Panc1 (cell line): ENCODE results near the gene EP400. TPM values are rescaled to one million over a fixed set of nuclear protein-coding genes. Genes with fewer than 3 reads are reported as not detected.
"Not testable (repeated sequence)": the region's sequence is repeated elsewhere in the genome, so short reads cannot be mapped to it uniquely, and the experiment has no call there.

Experiments
- ATAC-seq: fragments of 200-7000 bp; cut with Tn5 transposase; 2 replicates; pipeline ENCODE4 v1.9.1; 2020; ENCODE audit warnings: mild to moderate bottlenecking, moderate library complexity
- BruUV-seq: library from RNA; stranded (reverse); fragments of 400-500 nt; replicated peaks from 2 replicates; lab custom pipeline; 2021; lab: Mats Ljungman, UMichigan
- CTCF ChIA-PET: fragments of 300-600 bp; sonication (Branson Sonifier 250); formaldehyde crosslinking; loops from one replicate; lab custom pipeline; 2022; ENCODE audit warnings: antibody characterized with exemption; lab: Charles Lee
- POLR2A ChIA-PET: fragments of 300-600 bp; sonication (Branson Sonifier 250); formaldehyde crosslinking; loops from one replicate; lab custom pipeline; 2022; ENCODE audit warnings: antibody characterized with exemption; lab: Charles Lee
- DNase-seq: peaks from one replicate; pipeline ENCODE4 v3.0.0-alpha.2; 2010; ENCODE audit warnings: low read depth, low spot score
- H3K27ac ChIP-seq: 2 replicates; pipeline ENCODE4 v1.5.1; 2011; ENCODE audit warnings: mild to moderate bottlenecking, low read length, inconsistent platforms
- H3K27me3 ChIP-seq: fragments of 200-500 bp; sonication (Bioruptor generic); 2 replicates; pipeline ENCODE4 v1.6.0; 2014; ENCODE audit warnings: low read length, inconsistent platforms; ENCODE audit not compliant: control insufficient read depth, insufficient read depth
- H3K36me3 ChIP-seq: fragments of 200-500 bp; sonication (Bioruptor generic); 2 replicates; pipeline ENCODE4 v1.5.1; 2014; ENCODE audit warnings: inconsistent platforms, mild to moderate bottlenecking, low read length, moderate library complexity; ENCODE audit not compliant: control insufficient read depth, insufficient read depth
- H3K4me1 ChIP-seq: 2 replicates; pipeline ENCODE4 v1.5.1; 2011; ENCODE audit warnings: inconsistent platforms, mild to moderate bottlenecking, low read length, moderate library complexity; ENCODE audit not compliant: control insufficient read depth, insufficient read depth
- H3K4me3 ChIP-seq, 2 experiments: 2 replicates each; pipeline ENCODE4 v1.5.1; 2011 to 2012; ENCODE audit warnings: low read depth in 2 of 2, low read length in 2 of 2, mild to moderate bottlenecking in 2 of 2, inconsistent platforms in 1 of 2, moderate library complexity in 1 of 2
- H3K9me3 ChIP-seq: fragments of 200-500 bp; sonication (Bioruptor generic); 2 replicates; pipeline ENCODE4 v1.5.1; 2014; ENCODE audit warnings: low read depth, mild to moderate bottlenecking, inconsistent platforms, low read length, moderate library complexity; ENCODE audit not compliant: control insufficient read depth, insufficient read depth
- POLR2AphosphoS5 ChIP-seq: IDR thresholded peaks from 2 replicates; pipeline ENCODE4 v1.6.1; 2012; ENCODE audit warnings: mild to moderate bottlenecking, low read depth, low read length, moderate library complexity
- SIN3A ChIP-seq: IDR thresholded peaks from 2 replicates; pipeline ENCODE4 v1.6.1; 2012; ENCODE audit warnings: low read depth, mild to moderate bottlenecking, low read length, moderate library complexity, borderline replicate concordance; ENCODE audit not compliant: insufficient read depth
- TCF7L2 ChIP-seq: IDR thresholded peaks from 2 replicates; pipeline ENCODE4 v1.6.1; 2011; ENCODE audit warnings: mild to moderate bottlenecking, low read depth, low read length, inconsistent platforms
- in situ Hi-C: cut with HindIII; loops from 2 replicates; pipeline ENCODE4 v1.10.0; 2016; ENCODE audit warnings: low sequenced_read_pairs, low pct_unique_long_range_greater_than_20kb
- intact Hi-C: fragments of 100-400 bp; cut with micrococcal nuclease; formaldehyde crosslinking; loops from one replicate; pipeline ENCODE4 v1.10.0; 2022; ENCODE audit not compliant: unreplicated experiment
- total RNA-seq: library from RNA; stranded (reverse); gene quantifications from one replicate; pipeline ENCODE4 v1.2.1, GENCODE V29; 2021; ENCODE audit not compliant: unreplicated experiment
- TF ChIP-seq, protein P1 (sequence below): fragments of 450-650 bp; IDR thresholded peaks from 2 replicates; pipeline ENCODE4 v1.5.1; 2017; ENCODE audit warnings: mild to moderate bottlenecking
- TF ChIP-seq, protein P2 (sequence below), 2 experiments: IDR thresholded peaks; 2 replicates each; pipeline ENCODE4 v1.6.1; 2011 to 2012; ENCODE audit warnings: low read depth in 2 of 2, control low read depth in 1 of 2, low read length in 1 of 2, mild to moderate bottlenecking in 1 of 2, moderate library complexity in 1 of 2; ENCODE audit not compliant: insufficient read depth in 1 of 2

The EP400 gene
- total RNA-seq, 1 experiment from 2014 or later = 59.4 TPM

DNA sequence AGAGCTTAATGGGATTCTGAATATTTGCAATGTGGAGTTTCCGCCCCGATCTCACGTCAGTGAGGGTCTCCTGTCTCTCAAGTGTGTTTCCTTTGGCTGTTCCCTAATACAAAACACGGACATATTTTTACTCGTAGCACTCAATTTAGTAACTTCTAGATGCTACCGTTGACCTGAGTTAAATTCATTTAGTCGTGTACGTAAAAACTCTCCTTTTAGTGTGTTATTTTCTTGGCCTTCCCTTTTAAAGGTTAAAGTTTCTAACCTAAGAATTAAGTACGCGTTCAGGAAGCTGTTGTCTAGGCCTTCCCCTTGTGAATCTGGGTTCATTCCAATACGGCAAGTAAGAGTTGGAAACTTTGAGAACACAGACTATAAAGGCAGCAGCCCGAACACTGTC is 130.0 kb downstream of the EP400 start:
- CTCF ChIA-PET = no interaction called here
- DNase-seq = no peak
- in situ Hi-C loops = no loop called here
- TF ChIP-seq TCF7L2 (no peak), SIN3A (no peak), POLR2AphosphoS5 (no peak)
- TF ChIP-seq, protein P1, sequence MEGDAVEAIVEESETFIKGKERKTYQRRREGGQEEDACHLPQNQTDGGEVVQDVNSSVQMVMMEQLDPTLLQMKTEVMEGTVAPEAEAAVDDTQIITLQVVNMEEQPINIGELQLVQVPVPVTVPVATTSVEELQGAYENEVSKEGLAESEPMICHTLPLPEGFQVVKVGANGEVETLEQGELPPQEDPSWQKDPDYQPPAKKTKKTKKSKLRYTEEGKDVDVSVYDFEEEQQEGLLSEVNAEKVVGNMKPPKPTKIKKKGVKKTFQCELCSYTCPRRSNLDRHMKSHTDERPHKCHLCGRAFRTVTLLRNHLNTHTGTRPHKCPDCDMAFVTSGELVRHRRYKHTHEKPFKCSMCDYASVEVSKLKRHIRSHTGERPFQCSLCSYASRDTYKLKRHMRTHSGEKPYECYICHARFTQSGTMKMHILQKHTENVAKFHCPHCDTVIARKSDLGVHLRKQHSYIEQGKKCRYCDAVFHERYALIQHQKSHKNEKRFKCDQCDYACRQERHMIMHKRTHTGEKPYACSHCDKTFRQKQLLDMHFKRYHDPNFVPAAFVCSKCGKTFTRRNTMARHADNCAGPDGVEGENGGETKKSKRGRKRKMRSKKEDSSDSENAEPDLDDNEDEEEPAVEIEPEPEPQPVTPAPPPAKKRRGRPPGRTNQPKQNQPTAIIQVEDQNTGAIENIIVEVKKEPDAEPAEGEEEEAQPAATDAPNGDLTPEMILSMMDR = no peak
- TF ChIP-seq, protein P2, sequence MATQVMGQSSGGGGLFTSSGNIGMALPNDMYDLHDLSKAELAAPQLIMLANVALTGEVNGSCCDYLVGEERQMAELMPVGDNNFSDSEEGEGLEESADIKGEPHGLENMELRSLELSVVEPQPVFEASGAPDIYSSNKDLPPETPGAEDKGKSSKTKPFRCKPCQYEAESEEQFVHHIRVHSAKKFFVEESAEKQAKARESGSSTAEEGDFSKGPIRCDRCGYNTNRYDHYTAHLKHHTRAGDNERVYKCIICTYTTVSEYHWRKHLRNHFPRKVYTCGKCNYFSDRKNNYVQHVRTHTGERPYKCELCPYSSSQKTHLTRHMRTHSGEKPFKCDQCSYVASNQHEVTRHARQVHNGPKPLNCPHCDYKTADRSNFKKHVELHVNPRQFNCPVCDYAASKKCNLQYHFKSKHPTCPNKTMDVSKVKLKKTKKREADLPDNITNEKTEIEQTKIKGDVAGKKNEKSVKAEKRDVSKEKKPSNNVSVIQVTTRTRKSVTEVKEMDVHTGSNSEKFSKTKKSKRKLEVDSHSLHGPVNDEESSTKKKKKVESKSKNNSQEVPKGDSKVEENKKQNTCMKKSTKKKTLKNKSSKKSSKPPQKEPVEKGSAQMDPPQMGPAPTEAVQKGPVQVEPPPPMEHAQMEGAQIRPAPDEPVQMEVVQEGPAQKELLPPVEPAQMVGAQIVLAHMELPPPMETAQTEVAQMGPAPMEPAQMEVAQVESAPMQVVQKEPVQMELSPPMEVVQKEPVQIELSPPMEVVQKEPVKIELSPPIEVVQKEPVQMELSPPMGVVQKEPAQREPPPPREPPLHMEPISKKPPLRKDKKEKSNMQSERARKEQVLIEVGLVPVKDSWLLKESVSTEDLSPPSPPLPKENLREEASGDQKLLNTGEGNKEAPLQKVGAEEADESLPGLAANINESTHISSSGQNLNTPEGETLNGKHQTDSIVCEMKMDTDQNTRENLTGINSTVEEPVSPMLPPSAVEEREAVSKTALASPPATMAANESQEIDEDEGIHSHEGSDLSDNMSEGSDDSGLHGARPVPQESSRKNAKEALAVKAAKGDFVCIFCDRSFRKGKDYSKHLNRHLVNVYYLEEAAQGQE (IDR thresholded peaks at IDR 0.05; ENCODE audit: insufficient read depth in 1 of 2, low read depth in 2 of 2, low read length in 1 of 2) = no peak
- no peak overlapping the region for H3K27ac ChIP-seq
- H3K4me1 ChIP-seq = no peaks in the 10 kb centered on the region
- no peaks in the 10 kb centered on the region for H3K27me3 ChIP-seq
- H3K4me3 ChIP-seq = no peak overlapping the region
- no peaks in the 10 kb centered on the region for H3K9me3 ChIP-seq
- intact Hi-C loops = no loop called here
- no TSS peak for BruUV-seq
- peaks cover 12% of the 10 kb centered on the region for H3K36me3 ChIP-seq
- POLR2A ChIA-PET = no interaction called here
- ATAC-seq = no peak

DNA sequence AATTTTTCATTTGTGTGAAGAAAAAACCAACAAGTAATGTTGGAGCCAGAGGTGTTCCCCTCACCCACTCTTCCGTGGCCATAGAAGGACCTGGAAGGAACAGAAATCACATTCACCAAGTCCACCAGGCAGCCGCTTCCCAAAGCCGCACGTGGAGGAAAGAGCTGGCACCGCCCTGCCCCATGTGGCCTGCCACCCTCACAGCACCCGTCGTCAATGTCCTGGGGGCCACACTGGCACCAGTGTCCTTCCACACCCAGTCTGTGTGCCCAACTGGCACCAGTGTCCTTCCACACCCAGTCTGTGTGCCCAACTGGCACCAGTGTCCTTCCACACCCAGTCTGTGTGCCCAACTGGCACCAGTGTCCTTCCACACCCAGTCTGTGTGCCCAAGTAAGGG is 130.8 kb downstream of the EP400 start:
- CTCF ChIA-PET, H3K27ac ChIP-seq, ATAC-seq, H3K27me3 ChIP-seq, in situ Hi-C loops, intact Hi-C loops, H3K4me1 ChIP-seq, DNase-seq, H3K9me3 ChIP-seq, BruUV-seq, H3K4me3 ChIP-seq: not testable (repeated sequence)
- POLR2A ChIA-PET = interaction anchor here (0.6 kb wide), 1 partner anchor 96 kb away, joined by 3 read pairs; no protein-coding TSS in a partner anchor
- peaks cover 12% of the 10 kb centered on the region for H3K36me3 ChIP-seq

DNA sequence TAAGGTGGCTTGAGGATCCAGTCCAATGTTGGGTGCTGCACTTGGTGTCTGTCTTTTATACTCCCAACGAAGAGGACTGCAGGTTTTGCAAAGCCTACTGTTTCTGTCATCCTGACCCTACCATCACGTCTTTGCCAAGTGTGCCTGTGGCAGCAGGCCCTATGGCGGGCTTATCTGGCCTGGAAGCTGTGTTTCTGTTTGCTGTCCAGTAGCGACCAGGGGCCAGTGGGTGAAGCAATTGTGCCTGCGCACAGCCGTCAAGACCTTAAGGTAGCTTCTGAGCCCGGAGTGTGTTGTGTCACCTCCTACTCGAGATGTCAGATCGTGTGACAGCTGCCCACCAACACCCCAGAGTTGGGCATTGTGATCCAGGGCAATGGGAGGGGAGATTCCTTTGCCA is 131.7 kb downstream of the EP400 start:
- no peak for ATAC-seq
- Histone ChIP-seq H3K9me3 (no peaks in the 10 kb centered on the region), H3K27ac (no peak overlapping the region), H3K4me1 (peaks cover 7% of the 10 kb centered on the region), H3K27me3 (no peaks in the 10 kb centered on the region), H3K4me3 (no peak overlapping the region), H3K36me3 (peaks cover 14% of the 10 kb centered on the region)
- ChIA-PET CTCF (no interaction called here), POLR2A (no interaction called here)
- no peak for DNase-seq
- no TSS peak for BruUV-seq
- in situ Hi-C loops (no loop called here), intact Hi-C loops (no loop called here)
- TF ChIP-seq SIN3A = no peak
- TF ChIP-seq, protein P2 (IDR thresholded peaks at IDR 0.05; ENCODE audit: insufficient read depth in 1 of 2, low read depth in 2 of 2, low read length in 1 of 2) = no peak
- no peak for TF ChIP-seq POLR2AphosphoS5
- TF ChIP-seq, protein P1 = no peak
- TF ChIP-seq TCF7L2 = no peak
